HUES48 (cell line): ENCODE measurements around the gene SARM1.

Experiments
- H3K27ac ChIP-seq: one replicate; pipeline ENCODE4 v1.7.0; 2013; ENCODE audit warnings: low read depth, low read length, inconsistent platforms
- H3K27me3 ChIP-seq: 2 replicates; pipeline ENCODE4 v1.6.1; 2013; ENCODE audit warnings: mild to moderate bottlenecking, low read length; ENCODE audit not compliant: control insufficient read depth, insufficient read depth
- H3K36me3 ChIP-seq: 2 replicates; pipeline ENCODE4 v1.6.1; 2013; ENCODE audit warnings: low read length; ENCODE audit not compliant: control insufficient read depth, insufficient read depth
- H3K4me1 ChIP-seq: 2 replicates; pipeline ENCODE4 v1.6.1; 2013; ENCODE audit warnings: mild to moderate bottlenecking, low read length; ENCODE audit not compliant: control insufficient read depth, insufficient read depth
- H3K4me3 ChIP-seq: 2 replicates; pipeline ENCODE4 v1.5.1; 2013; ENCODE audit warnings: mild to moderate bottlenecking, low read depth, low read length
- H3K9ac ChIP-seq: 2 replicates; pipeline ENCODE4 v1.6.1; 2013; ENCODE audit warnings: mild to moderate bottlenecking, low read depth, low read length, moderate library complexity
- H3K9me3 ChIP-seq: 2 replicates; pipeline ENCODE4 v1.6.1; 2013; ENCODE audit warnings: low read length; ENCODE audit not compliant: control insufficient read depth, insufficient read depth

SARM1 gene

GRCh38 chr17:28357061-28357900 lies 14.2 kb upstream of the SARM1 start, which contains the start of gene POLDIP2:
POLDIP2 (minus strand) TSS chr17:28357527; CDS start chr17:28357448, 79 bp downstream.
- peaks cover 8% of the 10 kb centered on the region; the same call in 1 of the 2 replicates for H3K4me1 ChIP-seq
- H3K9me3 ChIP-seq, result no peaks in the 10 kb centered on the region
- H3K36me3 ChIP-seq, result peaks cover 57% of the 10 kb centered on the region
- peak within 1 kb of the TSS; percentile 73 for H3K27ac ChIP-seq
- no peaks in the 10 kb centered on the region for H3K27me3 ChIP-seq
- H3K9ac ChIP-seq, result peak within 1 kb of the TSS; percentile 86
- H3K4me3 ChIP-seq, result peak within 1 kb of the TSS; percentile 91

DNA sequence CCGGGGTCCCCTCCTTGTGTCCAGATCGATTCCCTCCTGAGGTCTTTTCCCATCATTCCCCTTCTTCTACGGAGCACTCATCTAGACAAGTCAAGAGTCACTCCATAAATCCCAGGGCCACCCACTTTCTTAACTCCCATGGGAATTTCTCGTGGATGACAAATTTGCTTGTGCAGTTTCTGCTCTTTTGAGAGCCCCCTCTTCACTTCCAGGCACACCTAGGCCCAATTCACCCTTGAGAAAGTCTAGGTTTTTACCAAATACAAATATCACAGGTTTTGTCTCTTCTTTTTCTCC lies 13.6 kb upstream of the SARM1 start:
- H3K27ac ChIP-seq, result peak overlapping the region; percentile 73
- peak overlapping the region; percentile 86 for H3K9ac ChIP-seq
- H3K27me3 ChIP-seq, result no peaks in the 10 kb centered on the region
- peaks cover 59% of the 10 kb centered on the region for H3K36me3 ChIP-seq
- H3K4me1 ChIP-seq, result peaks cover 8% of the 10 kb centered on the region; the same call in 1 of the 2 replicates
- H3K4me3 ChIP-seq, result peak overlapping the region; percentile 91
- no peaks in the 10 kb centered on the region for H3K9me3 ChIP-seq

GRCh38 chr17:28363186-28363585 lies 8.3 kb upstream of the SARM1 start:
- Histone ChIP-seq H3K4me1 (peaks cover 3% of the 10 kb centered on the region; the same call in 1 of the 2 replicates), H3K27ac (no peak overlapping the region), H3K9me3 (no peaks in the 10 kb centered on the region), H3K36me3 (peaks cover 45% of the 10 kb centered on the region), H3K27me3 (no peaks in the 10 kb centered on the region), H3K4me3 (no peak overlapping the region), H3K9ac (no peak overlapping the region)

- peaks cover 45% of the 10 kb centered on the region for H3K36me3 ChIP-seq
- H3K27me3 ChIP-seq, result no peaks in the 10 kb centered on the region
- no peak overlapping the region for H3K4me3 ChIP-seq
- no peaks in the 10 kb centered on the region for H3K9me3 ChIP-seq
- no peak overlapping the region for H3K27ac ChIP-seq
- H3K9ac ChIP-seq, result no peak overlapping the region
- H3K4me1 ChIP-seq, result no peaks in the 10 kb centered on the region
These were observed 7.5 kb upstream of the SARM1 start for GRCh38 chr17:28363776-28364650.

DNA sequence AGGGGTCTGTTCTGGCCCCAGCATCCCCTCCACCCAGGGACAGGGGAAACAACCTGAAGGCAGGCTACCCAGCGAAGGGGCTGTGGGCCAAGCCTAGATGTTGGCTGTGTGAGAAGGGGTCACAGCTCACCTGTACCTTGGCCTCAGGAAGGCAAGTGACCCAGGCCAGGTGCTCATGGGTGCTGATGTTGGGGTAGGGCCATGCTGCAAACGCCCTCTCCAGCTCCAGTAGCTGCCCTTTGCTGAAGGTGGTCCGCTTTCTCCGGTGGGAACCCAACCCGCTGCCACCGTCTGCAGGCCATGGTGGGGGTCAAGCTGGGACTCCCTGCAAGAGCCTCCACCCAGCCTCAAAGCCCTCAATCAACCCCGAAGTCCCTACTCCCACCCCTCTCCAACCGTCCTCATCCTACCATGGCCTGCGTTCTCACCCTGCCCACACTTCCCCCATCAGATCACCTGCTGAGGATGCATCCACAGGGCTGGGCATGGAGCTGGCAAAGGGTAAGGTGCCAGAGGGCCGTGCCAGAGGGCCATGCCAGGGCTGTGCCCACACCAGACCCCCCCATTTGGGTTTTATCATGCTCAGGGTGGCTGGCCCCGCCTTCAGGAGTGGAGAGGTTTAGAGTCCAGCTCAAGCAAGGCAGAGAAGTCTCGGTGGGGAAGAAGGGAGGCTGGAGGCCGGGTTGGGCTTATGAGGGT lies 6.7 kb upstream of the SARM1 start, which contains the start of gene SEBOX:
TSS of gene SEBOX (minus strand) at position 535 of the 699 bp plus-strand sequence. CDS start at position 487, 48 bp downstream.
- no peaks in the 10 kb centered on the region for H3K27me3 ChIP-seq
- H3K9me3 ChIP-seq, result no peaks in the 10 kb centered on the region
- H3K9ac ChIP-seq, result no peak within 1 kb of the TSS
- H3K4me1 ChIP-seq, result peaks cover 2% of the 10 kb centered on the region; the same call in 1 of the 2 replicates
- H3K27ac ChIP-seq, result no peak within 1 kb of the TSS
- peaks cover 40% of the 10 kb centered on the region for H3K36me3 ChIP-seq
- no peak within 1 kb of the TSS for H3K4me3 ChIP-seq

GRCh38 chr17:28365487-28365886 lies 6.0 kb upstream of the SARM1 start:
- H3K9me3 ChIP-seq, result no peaks in the 10 kb centered on the region
- no peak overlapping the region for H3K4me3 ChIP-seq
- H3K27ac ChIP-seq, result no peak overlapping the region
- peaks cover 7% of the 10 kb centered on the region for H3K4me1 ChIP-seq
- no peaks in the 10 kb centered on the region for H3K27me3 ChIP-seq
- H3K36me3 ChIP-seq, result peaks cover 34% of the 10 kb centered on the region
- H3K9ac ChIP-seq, result no peak overlapping the region

- peaks cover 22% of the 10 kb centered on the region for H3K36me3 ChIP-seq
- no peak overlapping the region for H3K9ac ChIP-seq
- no peaks in the 10 kb centered on the region for H3K27me3 ChIP-seq
- no peak overlapping the region for H3K4me3 ChIP-seq
- H3K27ac ChIP-seq, result no peak overlapping the region
- H3K9me3 ChIP-seq, result no peaks in the 10 kb centered on the region
- peaks cover 14% of the 10 kb centered on the region for H3K4me1 ChIP-seq
These were observed 4.9 kb upstream of the SARM1 start for GRCh38 chr17:28366605-28367004.

DNA sequence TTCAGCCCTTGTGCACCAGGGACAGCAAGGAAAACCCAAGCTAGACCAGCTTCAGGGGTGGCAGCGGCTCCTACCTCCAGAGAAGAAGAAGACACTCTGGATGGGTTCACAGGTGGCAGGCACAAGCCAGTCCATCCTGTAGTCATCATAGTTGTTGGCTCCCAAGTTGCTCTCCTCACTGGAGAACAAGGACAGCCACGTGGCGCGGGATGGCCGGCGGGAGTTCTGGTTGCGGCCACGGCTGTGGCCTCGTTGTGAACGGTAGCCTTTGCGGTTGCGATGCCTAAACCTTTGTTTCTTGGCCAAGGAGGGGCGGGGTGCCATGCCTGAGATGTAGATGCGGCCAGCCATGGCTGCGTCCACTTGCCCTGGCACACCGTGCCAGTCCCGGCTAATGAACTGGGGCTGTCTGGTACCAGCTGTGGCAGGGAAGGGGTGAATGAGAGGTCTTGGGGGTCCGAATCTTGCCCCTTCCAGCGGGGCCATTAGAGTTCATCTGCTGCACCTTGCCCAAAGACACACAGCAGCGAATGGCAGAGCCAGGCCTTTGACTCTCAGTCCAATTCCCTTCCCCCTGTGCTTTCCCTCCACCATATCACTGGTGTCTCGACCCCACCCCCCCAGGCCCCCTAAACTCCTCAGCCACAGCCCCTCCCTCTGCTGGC lies 3.7 kb upstream of the SARM1 start:
- H3K9me3 ChIP-seq, result no peaks in the 10 kb centered on the region
- no peak overlapping the region for H3K9ac ChIP-seq
- no peak overlapping the region for H3K4me3 ChIP-seq
- H3K36me3 ChIP-seq, result peaks cover 11% of the 10 kb centered on the region
- H3K4me1 ChIP-seq, result peaks cover 17% of the 10 kb centered on the region
- no peak overlapping the region for H3K27ac ChIP-seq
- H3K27me3 ChIP-seq, result peaks cover 10% of the 10 kb centered on the region

GRCh38 chr17:28368306-28368831 lies 3.1 kb upstream of the SARM1 start:
- Histone ChIP-seq H3K27ac (peak overlapping the region; percentile 56), H3K9ac (no peak overlapping the region), H3K27me3 (peaks cover 16% of the 10 kb centered on the region), H3K36me3 (peaks cover 6% of the 10 kb centered on the region), H3K9me3 (no peaks in the 10 kb centered on the region), H3K4me3 (no peak overlapping the region), H3K4me1 (peaks cover 17% of the 10 kb centered on the region)
